ENCODE data around the gene EN2. TPM values are rescaled to one million over a fixed set of nuclear protein-coding genes. Genes with fewer than 3 reads are reported as not detected.
A peak's percentile ranks its signal among the peaks of the same experiment; 100 is the strongest.

Gene EN2
- total RNA-seq, 1 experiment from 2014 or later = not detected

GRCh38 chr7:155464948-155465739 lies 7.2 kb downstream of the EN2 start:
- no TSS peak for BruUV-seq (replicated peaks)

GRCh38 chr7:155465761-155466141 lies 7.8 kb downstream of the EN2 start:
- intact Hi-C loops (cut with micrococcal nuclease; ENCODE audit: unreplicated experiment) = no loop called here
- POLR2A ChIA-PET (ENCODE audit: low non-redundant PET) = no interaction called here

More at GRCh38 chr7:155464948-155465739, 7.2 kb downstream of the EN2 start:
- POLR2A ChIA-PET (ENCODE audit: low non-redundant PET) = no interaction called here
- intact Hi-C loops (cut with micrococcal nuclease; ENCODE audit: unreplicated experiment) = no loop called here
- Histone ChIP-seq H3K27ac (ENCODE audit: low read depth, low read length, poor library complexity, severe bottlenecking) (no peak overlapping the region), H3K36me3 (ENCODE audit: insufficient read depth, low read length, poor library complexity, severe bottlenecking) (no peaks in the 10 kb centered on the region), H3K27me3 (replicated peaks; ENCODE audit: insufficient read depth, low read depth, low read length, poor library complexity) (peaks cover 100% of the 10 kb centered on the region), H3K9me3 (ENCODE audit: low read depth, low read length, poor library complexity, severe bottlenecking) (no peaks in the 10 kb centered on the region), H3K4me3 (ENCODE audit: low read depth, low read length, poor library complexity, severe bottlenecking) (no peak overlapping the region), H3K4me1 (ENCODE audit: insufficient read depth, low read length, poor library complexity, severe bottlenecking) (peaks cover 24% of the 10 kb centered on the region)
- TF ChIP-seq, protein P1, sequence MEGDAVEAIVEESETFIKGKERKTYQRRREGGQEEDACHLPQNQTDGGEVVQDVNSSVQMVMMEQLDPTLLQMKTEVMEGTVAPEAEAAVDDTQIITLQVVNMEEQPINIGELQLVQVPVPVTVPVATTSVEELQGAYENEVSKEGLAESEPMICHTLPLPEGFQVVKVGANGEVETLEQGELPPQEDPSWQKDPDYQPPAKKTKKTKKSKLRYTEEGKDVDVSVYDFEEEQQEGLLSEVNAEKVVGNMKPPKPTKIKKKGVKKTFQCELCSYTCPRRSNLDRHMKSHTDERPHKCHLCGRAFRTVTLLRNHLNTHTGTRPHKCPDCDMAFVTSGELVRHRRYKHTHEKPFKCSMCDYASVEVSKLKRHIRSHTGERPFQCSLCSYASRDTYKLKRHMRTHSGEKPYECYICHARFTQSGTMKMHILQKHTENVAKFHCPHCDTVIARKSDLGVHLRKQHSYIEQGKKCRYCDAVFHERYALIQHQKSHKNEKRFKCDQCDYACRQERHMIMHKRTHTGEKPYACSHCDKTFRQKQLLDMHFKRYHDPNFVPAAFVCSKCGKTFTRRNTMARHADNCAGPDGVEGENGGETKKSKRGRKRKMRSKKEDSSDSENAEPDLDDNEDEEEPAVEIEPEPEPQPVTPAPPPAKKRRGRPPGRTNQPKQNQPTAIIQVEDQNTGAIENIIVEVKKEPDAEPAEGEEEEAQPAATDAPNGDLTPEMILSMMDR (conservative IDR thresholded peaks at IDR 0.05; ENCODE audit: low read depth, low read length) = no peak
- no peak for TF ChIP-seq EZH2 (IDR thresholded peaks at IDR 0.05; ENCODE audit: borderline replicate concordance, low read depth, low read length, poor library complexity, severe bottlenecking)
- CTCF ChIA-PET = no interaction called here
- DNase-seq (ENCODE audit: low spot score) = no peak

GRCh38 chr7:155466142-155466813 lies 8.3 kb downstream of the EN2 start:
- no peak for DNase-seq (ENCODE audit: low spot score)
- H3K4me3 ChIP-seq (ENCODE audit: low read depth, low read length, poor library complexity, severe bottlenecking) = peak overlapping the region; percentile 49
- CTCF ChIA-PET = interaction anchor here (0.6 kb wide), 1 partner anchor 1377 kb away, joined by 4 read pairs; no protein-coding TSS in a partner anchor
- peaks cover 100% of the 10 kb centered on the region for H3K27me3 ChIP-seq (replicated peaks; ENCODE audit: insufficient read depth, low read depth, low read length, poor library complexity)
- no TSS peak for BruUV-seq (replicated peaks)
- TF ChIP-seq, protein P1 (conservative IDR thresholded peaks at IDR 0.05; ENCODE audit: low read depth, low read length) = no peak
- TF ChIP-seq EZH2 (IDR thresholded peaks at IDR 0.05; ENCODE audit: borderline replicate concordance, low read depth, low read length, poor library complexity, severe bottlenecking) = no peak
- POLR2A ChIA-PET (ENCODE audit: low non-redundant PET) = no interaction called here
- no peaks in the 10 kb centered on the region for H3K36me3 ChIP-seq (ENCODE audit: insufficient read depth, low read length, poor library complexity, severe bottlenecking)
- H3K27ac ChIP-seq (ENCODE audit: low read depth, low read length, poor library complexity, severe bottlenecking) = no peak overlapping the region
- peaks cover 28% of the 10 kb centered on the region for H3K4me1 ChIP-seq (ENCODE audit: insufficient read depth, low read length, poor library complexity, severe bottlenecking)
- H3K9me3 ChIP-seq (ENCODE audit: low read depth, low read length, poor library complexity, severe bottlenecking) = no peaks in the 10 kb centered on the region
- intact Hi-C loops (cut with micrococcal nuclease; ENCODE audit: unreplicated experiment) = no loop called here

More at GRCh38 chr7:155465761-155466141, 7.8 kb downstream of the EN2 start:
- Histone ChIP-seq H3K27ac (ENCODE audit: low read depth, low read length, poor library complexity, severe bottlenecking) (no peak overlapping the region), H3K4me3 (ENCODE audit: low read depth, low read length, poor library complexity, severe bottlenecking) (no peak overlapping the region), H3K27me3 (replicated peaks; ENCODE audit: insufficient read depth, low read depth, low read length, poor library complexity) (peaks cover 100% of the 10 kb centered on the region), H3K4me1 (ENCODE audit: insufficient read depth, low read length, poor library complexity, severe bottlenecking) (peaks cover 24% of the 10 kb centered on the region), H3K36me3 (ENCODE audit: insufficient read depth, low read length, poor library complexity, severe bottlenecking) (no peaks in the 10 kb centered on the region), H3K9me3 (ENCODE audit: low read depth, low read length, poor library complexity, severe bottlenecking) (no peaks in the 10 kb centered on the region)
- no TSS peak for BruUV-seq (replicated peaks)
- TF ChIP-seq, protein P1 (conservative IDR thresholded peaks at IDR 0.05; ENCODE audit: low read depth, low read length) = no peak
- TF ChIP-seq EZH2 (IDR thresholded peaks at IDR 0.05; ENCODE audit: borderline replicate concordance, low read depth, low read length, poor library complexity, severe bottlenecking) = no peak
- CTCF ChIA-PET = interaction anchor here (0.6 kb wide), 1 partner anchor 1377 kb away, joined by 4 read pairs; no protein-coding TSS in a partner anchor
- no peak for DNase-seq (ENCODE audit: low spot score)
